Osteoblast (primary cell): Measurements from ENCODE around the gene CDC6. TPM values are rescaled to one million over a fixed set of nuclear protein-coding genes. Genes with fewer than 3 reads are reported as not detected.
"Not testable (repeated sequence)": the region's sequence is repeated elsewhere in the genome, so short reads cannot be mapped to it uniquely, and the experiment has no call there.

ENCODE experiments used
- DNase-seq: peaks from one replicate; pipeline ENCODE4 v3.0.0; 2011; ENCODE audit warnings: low spot score, mixed read lengths; ENCODE audit not compliant: insufficient read length; ENCODE audit errors: missing footprints
- H2AFZ ChIP-seq: 2 replicates; pipeline ENCODE4 v1.6.0; 2011; ENCODE audit warnings: mild to moderate bottlenecking, low read length
- H3K27ac ChIP-seq: 2 replicates; pipeline ENCODE4 v1.5.1; 2011; ENCODE audit warnings: mild to moderate bottlenecking, low read depth, low read length, moderate library complexity
- H3K27me3 ChIP-seq: 2 replicates; pipeline ENCODE4 v1.6.0; 2012; ENCODE audit warnings: mild to moderate bottlenecking, control low read depth, inconsistent platforms, low read length, moderate library complexity; ENCODE audit not compliant: insufficient read depth
- H3K36me3 ChIP-seq: 2 replicates; pipeline ENCODE4 v1.5.1; 2011; ENCODE audit warnings: mild to moderate bottlenecking, low read length, control low read depth, moderate library complexity; ENCODE audit not compliant: insufficient read depth
- H3K4me1 ChIP-seq: 2 replicates; pipeline ENCODE4 v1.5.1; 2011; ENCODE audit warnings: mild to moderate bottlenecking, low read length, control low read depth, moderate library complexity; ENCODE audit not compliant: insufficient read depth
- H3K4me2 ChIP-seq: 2 replicates; pipeline ENCODE4 v1.6.0; 2011; ENCODE audit warnings: mild to moderate bottlenecking, low read length; ENCODE audit not compliant: insufficient read depth
- H3K4me3 ChIP-seq: fragments of 200-600 bp; sonication (generic); 3 replicates; pipeline ENCODE4 v1.5.1; 2012; ENCODE audit warnings: mild to moderate bottlenecking, low read length, inconsistent platforms; ENCODE audit not compliant: insufficient read depth
- H3K79me2 ChIP-seq: 2 replicates; pipeline ENCODE4 v1.6.0; 2012; ENCODE audit warnings: mild to moderate bottlenecking, low read length, control low read depth, inconsistent platforms; ENCODE audit not compliant: insufficient read depth
- H3K9me3 ChIP-seq: 2 replicates; pipeline ENCODE4 v1.5.1; 2011; ENCODE audit warnings: low read depth, low read length, control low read depth
- H4K20me1 ChIP-seq: 2 replicates; pipeline ENCODE4 v1.6.0; 2012; ENCODE audit warnings: mild to moderate bottlenecking, low read length, control low read depth; ENCODE audit not compliant: insufficient read depth
- total RNA-seq: library from RNA; depleted of rRNA; stranded (reverse); fragments of >200 nt; gene quantifications from 2 replicates; pipeline ENCODE4 v1.2.3, GENCODE V29; 2012
- TF ChIP-seq, protein P1 (sequence below): IDR thresholded peaks from 2 replicates; pipeline ENCODE4 v1.5.1; 2011; ENCODE audit warnings: mild to moderate bottlenecking, low read depth, low read length, moderate library complexity; ENCODE audit errors: extremely low read depth

CDC6 gene
- total RNA-seq, 1 donor: 5.1 TPM

DNA sequence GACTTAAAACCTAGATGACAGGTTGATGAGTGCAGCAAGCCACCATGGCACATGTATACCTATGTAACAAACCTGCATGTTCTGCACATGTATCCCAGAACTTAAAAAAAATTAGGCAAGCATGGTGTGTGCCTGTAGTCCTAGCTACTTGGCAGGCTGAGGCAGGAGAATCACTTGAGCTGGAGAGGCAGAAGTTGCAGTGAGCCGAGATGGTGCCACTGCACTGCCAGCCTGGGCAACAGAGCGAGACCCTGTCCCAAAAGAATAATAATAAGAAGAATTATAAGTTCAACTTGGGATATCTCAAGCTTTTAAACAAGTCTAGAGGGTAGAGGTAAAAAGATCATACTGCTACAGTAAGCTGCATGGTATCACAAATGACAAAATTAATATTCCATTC, 9.8 kb downstream of the CDC6 start:
- Histone ChIP-seq H3K79me2 (no peaks in the 10 kb centered on the region), H4K20me1 (no peaks in the 10 kb centered on the region), H3K4me2 (no peak overlapping the region), H3K27ac (peak overlapping the region; percentile 78), H3K4me1 (peaks cover 30% of the 10 kb centered on the region), H3K36me3 (peaks cover 14% of the 10 kb centered on the region), H3K9me3 (no peaks in the 10 kb centered on the region), H3K27me3 (no peaks in the 10 kb centered on the region), H3K4me3 (no peak overlapping the region), H2AFZ (no peak overlapping the region)
- no peak for DNase-seq
- TF ChIP-seq, protein P1, sequence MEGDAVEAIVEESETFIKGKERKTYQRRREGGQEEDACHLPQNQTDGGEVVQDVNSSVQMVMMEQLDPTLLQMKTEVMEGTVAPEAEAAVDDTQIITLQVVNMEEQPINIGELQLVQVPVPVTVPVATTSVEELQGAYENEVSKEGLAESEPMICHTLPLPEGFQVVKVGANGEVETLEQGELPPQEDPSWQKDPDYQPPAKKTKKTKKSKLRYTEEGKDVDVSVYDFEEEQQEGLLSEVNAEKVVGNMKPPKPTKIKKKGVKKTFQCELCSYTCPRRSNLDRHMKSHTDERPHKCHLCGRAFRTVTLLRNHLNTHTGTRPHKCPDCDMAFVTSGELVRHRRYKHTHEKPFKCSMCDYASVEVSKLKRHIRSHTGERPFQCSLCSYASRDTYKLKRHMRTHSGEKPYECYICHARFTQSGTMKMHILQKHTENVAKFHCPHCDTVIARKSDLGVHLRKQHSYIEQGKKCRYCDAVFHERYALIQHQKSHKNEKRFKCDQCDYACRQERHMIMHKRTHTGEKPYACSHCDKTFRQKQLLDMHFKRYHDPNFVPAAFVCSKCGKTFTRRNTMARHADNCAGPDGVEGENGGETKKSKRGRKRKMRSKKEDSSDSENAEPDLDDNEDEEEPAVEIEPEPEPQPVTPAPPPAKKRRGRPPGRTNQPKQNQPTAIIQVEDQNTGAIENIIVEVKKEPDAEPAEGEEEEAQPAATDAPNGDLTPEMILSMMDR: no peak

DNA sequence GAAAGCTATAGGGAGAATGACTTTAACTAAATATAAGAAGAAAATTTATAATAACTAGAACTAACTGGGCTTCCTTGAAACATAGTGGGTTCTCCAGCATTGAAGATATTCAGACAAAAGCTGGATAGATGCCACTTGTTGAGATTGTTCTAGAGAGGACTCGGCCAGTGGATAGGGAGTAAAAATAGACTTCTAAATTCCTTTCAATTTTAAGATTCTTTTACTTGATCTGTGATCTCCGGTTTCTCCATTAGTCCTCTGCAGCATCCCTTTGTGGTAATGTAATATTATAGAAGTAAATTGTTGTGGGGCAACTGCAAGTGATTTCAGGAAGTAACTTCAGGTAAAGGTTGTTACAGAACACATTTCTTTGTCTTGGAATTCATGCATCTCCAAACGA, 11.0 kb downstream of the CDC6 start:
- no peak for DNase-seq
- Histone ChIP-seq H3K79me2 (no peaks in the 10 kb centered on the region), H3K27me3 (no peaks in the 10 kb centered on the region), H3K4me3 (no peak overlapping the region), H2AFZ (no peak overlapping the region), H3K4me1 (peaks cover 40% of the 10 kb centered on the region), H3K9me3 (no peaks in the 10 kb centered on the region), H3K36me3 (peaks cover 14% of the 10 kb centered on the region), H3K4me2 (peak overlapping the region; percentile 21), H3K27ac (no peak overlapping the region), H4K20me1 (no peaks in the 10 kb centered on the region)
- TF ChIP-seq, protein P1: no peak

GRCh38 chr17:40299159-40299757, 11.6 kb downstream of the CDC6 start:
- H2AFZ ChIP-seq, H3K79me2 ChIP-seq, H3K9me3 ChIP-seq, H4K20me1 ChIP-seq, H3K27me3 ChIP-seq, H3K27ac ChIP-seq, H3K4me3 ChIP-seq, DNase-seq, H3K4me2 ChIP-seq: not testable (repeated sequence)
- Histone ChIP-seq H3K4me1 (peaks cover 45% of the 10 kb centered on the region), H3K36me3 (peaks cover 14% of the 10 kb centered on the region)

DNA sequence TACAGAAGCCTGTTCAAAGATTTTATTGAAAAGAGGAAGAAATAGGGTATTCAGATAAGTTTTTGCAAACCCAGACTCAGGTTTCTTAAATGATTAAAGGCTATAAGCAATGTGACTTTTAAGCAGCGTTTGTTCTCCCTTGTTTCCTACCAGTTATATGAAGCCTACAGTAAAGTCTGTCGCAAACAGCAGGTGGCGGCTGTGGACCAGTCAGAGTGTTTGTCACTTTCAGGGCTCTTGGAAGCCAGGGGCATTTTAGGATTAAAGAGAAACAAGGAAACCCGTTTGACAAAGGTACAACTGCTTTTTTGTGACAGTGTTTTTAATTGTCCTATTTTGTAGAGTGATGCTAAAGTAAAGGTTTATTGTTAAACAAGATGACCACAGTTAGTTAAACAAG, 13.6 kb downstream of the CDC6 start:
- peaks cover 48% of the 10 kb centered on the region for H3K4me1 ChIP-seq
- H3K4me2 ChIP-seq: no peak overlapping the region
- peaks cover 10% of the 10 kb centered on the region for H3K36me3 ChIP-seq
- H3K27me3 ChIP-seq: no peaks in the 10 kb centered on the region
- H4K20me1 ChIP-seq: no peaks in the 10 kb centered on the region
- H2AFZ ChIP-seq: no peak overlapping the region
- TF ChIP-seq, protein P1: no peak
- H3K4me3 ChIP-seq: no peak overlapping the region
- no peaks in the 10 kb centered on the region for H3K9me3 ChIP-seq
- no peak overlapping the region for H3K27ac ChIP-seq
- no peak for DNase-seq
- H3K79me2 ChIP-seq: no peaks in the 10 kb centered on the region
